Stimulated activated CD4-positive, alpha-beta T cell treated with anti-CD3 and anti-CD28 coated beads, Interleukin-12 subunit alpha, Interleukin-12 subunit beta, amount 100 ng/mL, for 4 hours (primary cell): ENCODE results near the gene AUTS2.
"Not testable (repeated sequence)": the region's sequence is repeated elsewhere in the genome, so short reads cannot be mapped to it uniquely, and the experiment has no call there.

Experiments
- DNase-seq: peaks from one replicate; pipeline ENCODE4 v3.0.0-alpha.2; 2020

Gene AUTS2

DNA sequence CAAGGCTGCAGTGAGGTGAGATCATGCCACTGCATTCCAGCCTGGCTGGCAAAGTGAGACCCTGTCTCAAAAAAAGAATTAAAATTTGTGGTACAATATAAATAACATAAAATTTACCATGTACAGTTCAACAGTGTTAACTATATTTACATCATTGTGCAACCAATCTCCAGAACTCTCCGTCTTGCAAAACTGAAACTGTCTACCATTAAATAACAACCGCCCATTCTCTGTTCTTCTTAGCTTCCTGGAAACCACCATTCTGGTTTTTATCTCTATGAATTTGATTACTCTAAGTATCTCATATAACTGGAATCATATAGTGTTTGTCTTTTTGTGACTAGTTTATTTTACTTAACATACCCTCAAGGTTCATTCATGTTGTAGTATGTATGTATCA is 167.6 kb downstream of the AUTS2 start:
- DNase-seq = no peak

DNA sequence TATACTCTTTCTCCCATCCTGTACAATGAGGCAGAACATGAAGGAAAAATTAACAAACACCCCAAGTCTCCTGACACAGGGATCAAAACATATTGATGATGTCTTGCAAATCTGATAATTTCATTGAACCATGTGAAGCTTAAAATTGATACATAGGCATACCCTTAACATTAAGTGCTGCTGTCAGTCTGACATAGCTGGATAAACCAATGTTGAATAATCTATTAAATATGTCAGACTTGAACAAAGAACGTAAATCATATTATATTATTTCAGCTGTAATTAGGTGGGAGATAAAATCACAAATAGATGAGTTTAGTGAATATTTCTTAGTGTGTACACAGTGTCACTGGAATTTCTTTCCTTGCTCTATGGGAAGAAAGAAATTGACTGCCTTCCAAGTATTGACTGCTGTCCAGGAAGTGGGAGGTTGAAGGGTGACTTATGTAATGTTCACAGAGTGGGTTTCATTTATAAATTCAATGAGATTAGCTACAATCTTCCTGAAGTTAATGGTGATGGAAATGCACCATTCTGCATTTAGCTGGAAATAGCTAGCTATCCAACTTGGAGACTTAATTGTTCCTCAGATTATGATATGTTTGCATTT is 170.8 kb downstream of the AUTS2 start:
- no peak for DNase-seq

DNA sequence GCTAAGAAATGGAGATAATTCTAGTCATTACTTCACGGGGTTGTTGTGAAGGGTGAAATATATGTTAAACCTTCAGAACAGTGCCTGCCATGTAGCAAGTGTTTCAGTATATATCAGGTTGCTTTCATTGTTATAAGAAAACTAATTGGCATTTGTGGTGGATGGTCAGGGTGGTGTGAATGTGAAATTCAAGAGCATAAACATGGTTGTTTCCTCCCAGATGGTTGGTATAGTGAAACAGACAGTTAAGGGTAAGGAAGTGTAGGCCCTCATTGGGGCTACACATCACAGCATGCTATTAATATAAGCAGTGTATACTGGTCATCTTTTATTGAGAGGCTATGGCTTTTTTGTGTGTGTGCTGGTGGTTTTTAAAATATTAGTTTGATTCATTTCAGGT is 171.6 kb downstream of the AUTS2 start:
- no peak for DNase-seq

DNA sequence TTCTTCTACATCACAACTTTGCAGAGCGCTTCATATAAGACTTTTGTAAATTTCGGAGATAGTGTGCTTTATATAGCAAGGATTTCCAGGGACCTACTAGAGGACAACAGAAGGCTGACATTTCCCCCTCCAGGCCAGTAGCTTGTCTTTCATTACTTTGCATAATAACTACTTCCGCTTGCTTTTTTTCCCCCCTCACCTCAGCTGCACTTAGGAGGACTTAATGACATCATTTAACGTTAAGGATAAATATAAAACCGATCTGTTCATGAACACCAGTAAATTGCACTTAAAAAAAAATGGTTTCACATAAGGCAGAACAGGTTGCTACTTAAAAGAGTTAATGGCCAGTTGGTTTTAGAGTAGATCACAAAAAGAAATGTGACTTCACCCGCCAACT is 172.3 kb downstream of the AUTS2 start:
- DNase-seq = no peak

DNA sequence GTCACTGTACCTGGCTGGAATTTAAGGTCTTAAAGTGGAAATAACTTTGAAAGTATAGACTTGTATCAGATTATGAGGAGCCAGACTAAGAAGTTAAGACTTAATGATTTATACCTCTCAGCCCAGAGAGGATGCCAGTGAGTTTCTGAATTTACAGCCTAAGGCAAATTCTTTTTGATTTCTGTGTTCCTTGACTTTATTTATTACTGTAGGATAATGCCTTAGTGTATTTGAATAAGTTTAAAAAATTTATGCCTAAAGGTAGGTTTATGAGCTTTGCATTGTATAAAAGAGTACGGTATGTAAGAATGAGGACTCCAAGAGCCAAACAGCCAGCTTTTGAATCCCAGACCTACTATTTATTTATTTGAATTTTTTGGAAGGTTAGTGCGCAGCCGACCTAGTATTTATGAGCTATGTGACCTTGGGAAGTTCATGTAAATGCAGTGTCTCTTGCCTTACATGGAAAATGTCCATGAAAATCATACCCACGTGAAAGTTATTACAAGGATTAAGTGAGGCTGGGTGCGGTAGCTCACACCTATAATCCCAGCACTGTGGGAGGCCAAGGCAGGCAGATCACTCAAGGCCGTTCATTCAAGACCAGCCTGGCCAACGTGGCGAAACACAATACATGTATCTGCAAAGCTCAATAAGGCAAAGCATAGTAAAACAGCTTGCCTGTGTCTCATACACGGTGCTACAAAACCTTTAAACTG is 174.6 kb downstream of the AUTS2 start:
- DNase-seq = no peak

DNA sequence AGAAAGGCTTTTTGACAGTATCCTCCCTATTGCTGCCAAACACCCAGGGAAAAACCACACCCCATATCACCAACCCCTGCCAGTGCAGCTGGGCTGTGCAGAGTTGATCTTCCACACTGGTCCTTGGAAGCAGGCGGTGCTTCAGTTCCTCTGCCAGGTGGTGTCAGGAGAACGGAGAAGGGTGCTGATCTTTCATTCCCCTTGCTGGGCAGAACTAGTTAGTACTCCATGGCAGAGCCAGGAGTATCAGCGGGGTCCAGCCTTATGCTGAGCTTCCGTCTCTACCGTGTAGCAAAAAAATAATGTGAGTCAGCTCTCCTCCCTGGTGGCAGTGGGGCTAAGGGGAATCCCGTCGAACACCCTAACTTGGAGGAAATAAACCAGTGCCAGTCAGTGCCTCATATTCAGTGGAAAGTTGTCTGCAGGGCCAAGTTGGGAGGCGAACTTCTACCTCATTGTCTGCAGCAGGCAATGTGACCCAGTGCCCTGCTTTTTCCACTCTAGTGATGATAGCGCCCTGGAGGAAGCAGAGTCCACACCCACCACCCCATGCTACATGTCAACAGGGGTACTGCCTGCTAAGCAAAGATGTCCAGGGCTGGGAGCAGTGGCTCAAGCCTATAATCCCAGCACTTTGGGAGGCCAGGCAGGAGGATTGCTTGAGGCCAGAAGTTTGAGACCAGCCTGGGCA is 175.4 kb downstream of the AUTS2 start:
- DNase-seq = no peak

DNA sequence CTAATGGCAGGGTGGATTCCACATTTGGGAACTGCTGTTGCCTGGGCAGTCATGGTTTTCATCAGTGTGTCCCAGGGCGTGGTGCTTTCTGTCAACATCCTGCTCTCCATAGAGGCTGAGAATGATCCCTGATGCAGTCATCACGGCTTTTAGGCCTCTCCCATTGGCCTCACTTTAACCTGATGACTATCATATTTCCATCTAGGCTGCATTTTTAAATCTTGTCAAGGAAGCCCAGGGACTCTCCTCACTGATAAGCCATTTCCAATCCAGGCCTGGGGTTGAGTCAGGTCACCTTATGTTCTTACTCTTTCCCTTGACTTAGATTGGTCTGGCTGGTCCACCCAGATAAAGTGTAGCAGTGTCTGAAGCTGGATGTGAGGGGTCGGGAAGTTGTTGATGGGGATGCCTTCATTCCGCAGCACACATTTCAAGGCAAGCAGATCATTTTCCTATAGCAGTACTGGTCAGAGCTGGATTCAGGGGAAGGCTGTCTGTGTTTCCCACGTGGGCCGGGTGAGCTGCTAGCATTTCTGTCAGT is 177.0 kb downstream of the AUTS2 start:
- DNase-seq = no peak

DNA sequence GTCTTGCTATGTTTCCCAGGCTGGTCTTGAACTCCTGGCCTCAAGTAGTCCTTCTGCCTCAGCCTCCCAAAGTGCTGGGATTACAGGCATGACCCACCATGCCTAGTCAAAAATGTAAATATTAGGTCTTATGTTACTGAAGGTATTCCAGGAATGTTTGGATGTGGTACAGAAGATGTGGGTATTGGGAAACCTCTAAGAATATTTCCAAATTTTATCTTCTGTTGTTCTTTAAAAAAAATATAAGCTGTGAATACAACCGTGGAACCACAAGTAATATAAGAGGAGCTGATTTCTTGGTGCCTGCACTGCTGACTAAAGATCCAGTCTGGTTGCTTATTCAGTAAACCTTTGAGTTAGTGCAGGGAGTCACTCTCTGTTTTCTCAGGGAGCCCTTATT is 178.3 kb downstream of the AUTS2 start:
- DNase-seq = no peak

DNA sequence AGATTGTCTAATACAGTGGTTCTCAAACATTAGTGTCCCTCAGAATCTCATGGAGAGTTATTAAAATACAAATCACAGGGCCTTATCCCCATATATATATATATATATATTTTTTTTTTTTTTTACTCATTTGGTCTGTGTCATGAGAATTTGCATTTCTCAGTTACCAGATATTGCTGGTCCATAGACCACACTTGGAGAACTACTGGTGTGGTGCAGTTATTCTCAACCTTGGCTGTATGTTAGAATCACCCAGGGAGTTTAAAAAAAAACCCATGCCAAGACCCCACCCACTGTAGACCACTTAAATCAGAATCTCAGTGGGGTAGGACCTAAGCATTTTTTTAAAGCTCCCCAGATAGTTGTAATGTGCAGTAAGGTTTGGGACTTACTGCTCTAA is 179.9 kb downstream of the AUTS2 start:
- DNase-seq = no peak

DNA sequence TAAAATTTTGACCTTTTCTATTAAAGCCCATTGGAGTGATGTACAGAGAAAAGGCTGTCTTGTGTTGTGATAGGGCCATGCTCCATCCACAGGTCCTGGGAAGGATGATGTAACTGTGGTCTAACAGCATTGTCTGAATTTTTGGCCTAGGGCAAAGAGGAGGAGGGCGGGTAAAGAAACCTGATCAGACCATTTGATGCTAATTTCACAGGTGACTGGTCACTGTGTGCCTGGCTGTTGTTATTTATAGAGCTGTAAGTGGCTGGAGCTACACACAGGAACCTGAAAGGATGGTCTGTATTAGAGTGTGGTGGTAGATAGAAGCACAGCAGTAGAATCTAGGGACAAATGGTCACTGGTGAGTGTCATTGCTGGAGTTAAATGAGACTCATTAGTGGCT is 182.1 kb downstream of the AUTS2 start:
- no peak for DNase-seq

DNA sequence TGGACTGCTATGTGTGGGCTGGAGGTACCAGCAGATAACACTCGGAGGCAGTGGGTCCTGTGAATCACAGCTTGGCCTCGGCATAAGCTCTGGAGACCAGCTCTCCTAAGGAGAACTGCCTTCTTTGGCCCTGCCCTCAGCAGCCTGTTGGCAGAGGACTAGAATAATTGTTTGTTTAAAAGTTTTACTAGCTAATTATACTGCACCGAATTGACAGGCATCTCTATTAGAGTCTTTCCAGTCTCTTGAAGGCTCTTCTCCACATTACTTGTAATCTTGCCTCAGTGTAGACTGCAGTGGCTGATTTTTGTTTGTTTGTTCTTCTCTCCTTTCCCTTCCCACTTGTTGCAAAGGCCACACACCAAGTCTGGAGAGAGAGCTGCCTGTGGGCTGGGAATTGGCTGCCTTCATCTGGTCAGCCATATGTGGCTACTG is 183.2 kb downstream of the AUTS2 start:
- DNase-seq = no peak

DNA sequence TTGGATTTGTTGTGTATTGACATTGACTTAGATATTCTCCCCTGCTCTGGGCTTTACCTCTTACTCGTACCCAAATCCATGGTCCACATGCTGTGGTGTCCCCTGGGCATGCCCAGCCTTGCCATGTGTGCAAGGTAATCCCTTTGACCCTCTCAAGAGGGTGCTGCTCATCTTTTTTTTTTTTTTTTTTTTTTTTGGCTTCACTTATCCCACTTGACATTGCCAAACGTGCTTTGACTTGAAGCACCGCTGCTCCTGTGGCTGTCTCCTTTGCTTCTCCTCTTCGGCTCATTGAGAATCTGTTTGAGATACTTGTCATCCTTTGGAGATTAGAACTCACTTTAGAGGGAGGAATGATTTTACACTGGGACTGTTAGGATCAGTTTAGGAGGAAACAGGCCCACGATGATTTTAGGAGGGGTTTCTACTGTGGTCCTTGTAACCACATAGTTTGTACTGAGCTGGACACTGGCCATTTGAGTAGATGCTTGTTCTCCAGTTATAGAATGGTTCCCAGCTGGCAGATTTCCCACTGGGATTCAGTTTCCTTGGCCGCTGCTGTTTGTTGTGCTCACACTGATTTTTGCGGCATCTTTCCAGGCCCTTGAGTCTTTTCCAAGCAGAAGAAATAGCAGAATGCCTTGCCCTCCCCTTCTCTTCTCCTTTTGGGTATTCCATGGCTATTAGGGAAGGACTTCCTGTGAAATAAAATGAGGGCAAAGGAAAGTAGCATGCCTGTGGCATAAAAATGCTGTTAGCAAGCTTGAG is 184.8 kb downstream of the AUTS2 start:
- DNase-seq = no peak

DNA sequence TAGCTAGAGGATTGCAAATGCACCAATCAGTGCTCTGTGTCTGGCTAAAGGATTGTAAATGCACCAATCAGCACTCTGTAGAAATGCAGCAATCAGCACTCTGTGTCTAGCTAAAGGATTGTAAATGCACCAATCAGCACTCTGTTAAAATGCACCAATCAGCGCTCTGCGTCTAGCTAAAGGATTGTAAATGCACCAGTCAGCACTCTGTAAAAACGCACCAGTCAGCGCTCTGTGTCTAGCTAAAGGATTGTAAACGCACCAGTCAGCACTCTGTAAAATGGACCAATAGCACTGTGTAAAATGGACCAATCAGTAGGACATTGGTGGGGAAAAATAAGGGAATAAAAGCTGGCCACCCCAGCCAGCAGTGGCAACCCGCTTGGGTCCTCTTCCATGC is 187.9 kb downstream of the AUTS2 start:
- DNase-seq = not testable (repeated sequence)

DNA sequence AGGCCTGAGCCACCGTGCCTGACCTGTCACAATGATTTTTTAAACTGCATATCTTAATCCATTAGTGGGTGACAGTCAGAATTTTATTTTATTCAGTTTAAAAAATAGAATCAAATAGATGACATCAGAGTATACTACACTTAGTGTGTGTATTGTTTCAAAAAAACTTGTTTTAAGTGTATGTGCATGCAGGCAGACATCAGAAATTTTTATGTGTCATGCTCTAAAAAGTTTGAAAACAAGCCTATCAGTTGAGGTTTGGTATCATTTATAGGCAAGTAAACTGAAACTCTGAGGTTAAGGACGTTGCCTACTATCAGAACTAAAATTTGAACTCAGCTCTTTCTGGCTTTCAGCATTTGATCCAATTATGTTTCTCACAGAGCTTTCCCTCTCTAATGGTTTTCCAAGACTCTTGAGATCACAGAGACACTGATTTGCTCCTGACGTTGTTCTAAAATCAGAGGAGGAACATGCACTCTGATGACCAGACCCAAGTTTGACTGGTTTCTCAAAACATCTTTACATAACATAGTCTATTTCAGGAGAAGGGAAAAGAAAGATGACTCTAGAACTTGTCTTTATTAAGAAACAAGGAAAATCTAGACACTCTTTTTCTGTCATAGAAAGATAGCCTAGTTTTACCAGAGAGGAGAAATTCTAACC is 188.6 kb downstream of the AUTS2 start:
- no peak for DNase-seq

DNA sequence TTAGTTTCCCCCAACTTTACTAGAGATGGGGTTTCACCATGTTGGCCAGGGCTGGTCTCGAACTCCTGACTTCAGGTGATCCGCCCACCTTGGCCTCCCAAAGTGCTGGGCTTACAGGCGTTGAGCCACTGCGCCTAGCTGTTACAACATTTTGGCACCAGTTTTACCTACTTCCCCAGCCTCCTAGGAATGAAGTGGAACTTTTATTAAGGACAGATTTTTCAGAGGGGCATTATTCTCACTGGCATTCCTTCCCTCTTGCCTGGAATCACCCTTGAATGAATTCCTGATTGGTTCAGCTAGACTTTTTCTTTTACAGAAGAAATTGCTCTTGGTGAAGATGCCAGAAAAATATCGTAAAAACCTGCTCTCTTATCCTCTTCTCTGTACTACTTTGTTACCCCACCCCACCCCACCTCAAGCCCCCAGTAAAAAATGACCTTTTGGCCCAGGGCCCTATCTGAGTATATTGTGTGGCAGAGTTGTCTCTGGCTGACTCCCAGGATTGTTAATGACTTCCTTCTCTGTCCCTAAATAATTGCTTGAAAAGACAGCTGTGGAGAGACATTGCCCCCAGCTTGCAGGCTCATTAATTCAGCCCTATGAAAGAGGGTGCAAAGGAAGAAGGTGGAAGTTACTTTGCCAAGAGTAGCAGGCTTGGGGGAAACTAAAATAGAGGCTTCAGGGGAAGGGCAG is 189.6 kb downstream of the AUTS2 start:
- DNase-seq = no peak

DNA sequence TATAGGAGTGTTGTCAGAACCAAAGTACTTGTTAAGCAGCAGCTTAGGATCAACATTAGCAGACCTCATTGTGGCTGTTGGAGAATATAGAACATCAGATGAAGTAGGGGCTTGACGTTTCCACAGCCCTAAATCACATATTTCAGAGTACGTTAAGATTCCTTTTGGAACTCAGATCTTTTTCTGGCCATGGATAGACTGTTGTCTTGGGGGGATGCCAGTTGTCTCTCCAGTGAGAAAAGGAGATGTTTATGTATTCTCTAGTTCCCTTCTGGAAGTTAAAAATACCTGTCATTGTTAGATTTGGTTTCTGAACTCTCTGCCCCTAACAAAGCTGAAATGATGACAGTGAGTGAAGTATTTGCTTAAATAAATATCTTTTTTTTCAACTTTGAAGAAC is 191.3 kb downstream of the AUTS2 start:
- no peak for DNase-seq

DNA sequence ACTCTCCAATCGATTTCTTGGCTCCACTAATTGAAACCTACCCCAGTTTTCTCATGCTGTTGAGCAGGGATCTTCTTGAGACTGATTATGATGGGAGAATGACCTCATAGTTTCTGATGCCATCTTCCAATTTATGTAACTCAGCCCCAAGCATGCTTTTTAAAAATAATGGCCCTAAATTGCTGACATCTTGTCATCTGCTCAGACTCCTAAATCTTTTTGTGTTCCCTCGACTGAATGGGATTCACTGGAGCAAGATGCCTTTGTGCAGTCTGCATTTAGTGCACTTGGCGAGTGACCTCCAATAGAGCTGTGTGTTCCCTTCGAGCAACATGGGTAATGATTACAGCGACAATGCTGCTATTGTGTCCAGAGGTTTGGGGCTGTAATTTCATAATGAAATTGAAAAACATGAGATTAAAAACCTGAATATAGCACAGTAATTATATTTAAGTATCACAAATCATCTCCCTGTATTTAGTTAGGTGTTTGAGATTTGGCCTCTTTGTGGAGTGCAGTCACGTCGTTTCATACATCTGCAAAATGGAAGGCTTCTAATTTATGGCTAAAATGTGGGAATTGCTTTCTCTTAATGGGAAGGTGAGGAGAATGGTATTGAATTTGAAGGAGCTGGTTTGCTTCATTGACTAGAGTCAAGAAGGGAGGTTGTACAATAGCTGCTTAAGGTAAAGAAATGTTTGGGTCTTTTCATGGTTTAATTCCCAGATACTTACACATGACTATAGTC is 192.9 kb downstream of the AUTS2 start:
- DNase-seq = no peak

DNA sequence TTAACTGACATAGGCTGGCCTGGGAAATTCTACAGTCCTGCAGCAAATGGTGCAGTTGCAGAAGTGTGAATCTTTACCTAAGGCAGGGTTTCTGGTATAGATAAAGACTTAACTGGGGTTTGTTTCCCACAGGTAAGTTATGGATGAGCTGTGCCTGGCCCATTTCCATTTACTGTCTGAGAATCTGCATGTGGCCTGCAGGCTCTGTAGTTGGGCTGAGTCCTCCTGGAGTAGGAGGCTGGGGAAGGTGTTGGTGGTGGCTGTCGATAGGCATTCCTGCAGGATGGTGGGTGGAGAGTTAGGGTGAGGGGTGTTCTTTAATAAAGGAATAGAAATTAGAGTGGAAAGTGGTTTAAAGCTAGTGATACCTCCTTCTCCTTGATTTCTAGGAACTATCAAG is 193.5 kb downstream of the AUTS2 start:
- DNase-seq = no peak

DNA sequence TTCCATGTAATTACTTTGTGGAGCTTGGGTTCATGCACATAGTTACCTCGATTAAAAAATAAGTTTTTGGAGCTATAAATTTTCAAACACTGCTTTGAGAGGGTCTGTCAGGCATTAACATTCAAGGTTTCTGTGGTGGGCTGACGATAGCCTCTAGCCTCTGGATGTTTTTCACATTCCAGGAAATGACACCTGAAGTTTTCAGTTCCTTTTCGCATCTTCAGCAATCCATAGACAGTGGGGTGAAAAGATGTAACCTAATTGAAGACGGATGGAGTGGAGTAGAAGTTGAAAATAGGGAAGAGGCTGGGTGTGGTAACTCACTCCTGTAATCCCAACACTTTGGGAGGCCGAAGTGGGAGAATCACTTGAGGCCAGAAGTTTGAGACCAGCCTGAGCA is 197.7 kb downstream of the AUTS2 start:
- no peak for DNase-seq

DNA sequence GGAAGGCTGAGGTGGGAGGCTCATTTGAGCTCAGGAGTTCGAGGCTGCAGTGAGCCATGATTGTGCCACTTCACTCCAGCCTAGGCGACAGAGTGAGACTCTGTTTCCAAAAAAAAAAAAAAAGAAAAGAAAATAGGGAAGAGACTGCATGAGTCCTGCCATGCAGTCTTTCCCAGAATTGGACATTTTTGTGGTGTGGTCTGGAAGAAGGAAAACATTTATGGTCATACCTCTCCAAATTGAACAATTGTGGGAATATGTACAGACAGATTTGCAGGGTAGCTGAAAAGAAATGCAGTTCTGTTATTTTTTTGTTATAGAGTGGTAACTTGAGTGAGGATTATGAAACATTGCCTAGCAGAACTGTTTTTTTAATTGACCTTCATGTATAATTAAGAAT is 198.1 kb downstream of the AUTS2 start:
- no peak for DNase-seq

DNA sequence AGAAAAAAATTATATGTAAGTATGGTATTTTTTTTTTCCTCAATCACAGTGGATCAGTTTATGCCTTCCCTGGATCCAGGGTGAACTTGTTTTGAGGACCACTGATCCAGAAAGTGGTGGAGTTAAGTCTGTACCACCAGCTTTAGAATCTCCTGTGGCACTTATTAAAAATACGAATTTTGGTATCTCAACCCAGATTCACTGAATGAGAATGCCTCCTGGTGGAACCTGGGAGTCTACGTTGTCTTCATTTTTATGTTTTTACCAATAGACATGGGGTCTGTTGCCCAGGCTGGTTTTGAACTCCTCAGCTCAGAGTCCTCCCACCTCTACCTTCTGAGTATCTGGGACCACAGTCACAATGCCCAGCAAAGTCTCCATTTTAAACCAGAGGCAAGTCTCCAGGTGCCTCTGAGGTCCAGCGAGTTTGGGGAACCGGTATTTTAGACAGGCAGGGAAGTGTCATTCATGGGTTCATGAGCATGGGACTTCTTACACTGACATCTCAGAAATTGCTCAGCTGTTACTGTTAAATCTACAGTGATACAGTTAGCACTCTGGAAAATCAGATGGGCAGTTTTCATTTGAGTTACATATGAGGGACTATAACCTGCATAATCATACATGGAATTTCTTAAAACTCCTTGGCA is 200.9 kb downstream of the AUTS2 start:
- DNase-seq = no peak
